ENCODE measurements around the gene SLC16A6.
"Not testable (repeated sequence)": the region's sequence is repeated elsewhere in the genome, so short reads cannot be mapped to it uniquely, and the experiment has no call there.

SLC16A6 gene

GRCh38 chr17:68314916-68315535 lies 24.1 kb upstream of the SLC16A6 start:
- no peak for DNase-seq

DNA sequence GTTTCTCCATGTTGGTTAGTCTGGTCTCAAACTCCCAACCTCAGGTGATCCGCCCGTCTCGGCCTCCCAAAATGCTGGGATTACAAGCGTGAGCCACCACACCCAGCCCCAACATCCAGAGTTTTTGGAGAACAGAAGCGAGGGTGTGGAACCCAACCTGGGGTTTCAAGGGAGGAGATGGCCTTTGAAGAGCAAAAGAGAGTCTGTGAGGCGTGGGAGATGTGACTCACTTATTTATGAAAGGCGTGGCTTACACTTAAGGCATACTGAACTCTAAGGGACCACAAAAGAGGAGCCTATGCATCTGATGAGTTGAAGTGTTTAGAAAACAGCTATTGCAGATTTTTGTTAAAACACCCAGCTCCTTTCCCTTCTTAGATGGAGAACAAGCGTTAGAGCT lies 19.2 kb upstream of the SLC16A6 start:
- no peak for DNase-seq

DNA sequence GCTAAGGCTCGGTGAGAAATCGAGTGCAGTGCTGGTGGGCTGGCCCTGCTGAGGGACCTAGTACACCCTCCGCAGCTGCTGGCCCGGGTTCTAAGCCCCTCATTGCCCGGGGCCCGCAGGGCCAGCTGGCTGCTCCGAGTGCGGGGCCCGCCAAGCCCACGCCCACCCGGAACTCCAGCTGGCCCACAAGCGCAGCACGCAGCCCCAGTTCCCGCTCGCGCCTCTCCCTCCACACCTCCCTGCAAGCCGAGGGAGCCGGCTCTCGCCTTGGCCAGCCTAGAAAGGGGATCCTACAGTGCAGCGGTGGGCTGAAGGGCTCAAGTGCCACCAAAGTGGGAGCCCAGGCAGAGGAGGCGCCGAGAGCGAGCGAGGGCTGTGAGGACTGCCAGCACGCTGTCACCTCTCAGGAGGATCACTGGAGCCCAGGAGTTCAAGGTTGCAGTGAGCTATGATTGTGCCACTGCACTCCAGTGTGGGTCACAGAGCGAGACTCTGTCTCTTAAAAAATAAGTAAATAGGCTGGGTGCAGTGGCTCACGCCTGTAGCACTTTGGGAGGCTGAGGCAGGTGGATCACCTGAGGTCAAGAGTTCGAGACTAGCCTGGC lies 18.2 kb upstream of the SLC16A6 start:
- DNase-seq: not testable (repeated sequence)

GRCh38 chr17:68308486-68308885 lies 17.6 kb upstream of the SLC16A6 start:
- DNase-seq: not testable (repeated sequence)

GRCh38 chr17:68307443-68307842 lies 16.5 kb upstream of the SLC16A6 start:
- no peak for DNase-seq

DNA sequence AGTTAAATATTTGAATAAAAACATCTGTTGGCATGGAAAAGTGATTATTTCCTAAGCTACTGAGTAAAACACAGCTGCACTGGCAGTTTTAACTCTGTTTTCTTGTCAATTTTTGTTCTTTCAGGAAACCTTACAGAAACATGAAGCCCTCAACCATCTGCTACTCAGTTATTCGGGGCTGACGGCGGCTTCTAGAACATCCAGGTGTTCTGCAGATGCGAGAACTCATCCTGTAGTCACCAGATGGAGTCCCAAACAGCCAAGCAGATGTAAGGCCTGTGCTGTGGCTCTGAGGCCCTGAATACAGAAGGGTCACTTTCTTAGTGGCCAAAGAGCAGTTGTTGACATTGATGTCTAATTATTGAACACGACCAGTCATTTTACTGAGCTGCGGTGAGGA lies 15.9 kb upstream of the SLC16A6 start:
- DNase-seq: no peak

DNA sequence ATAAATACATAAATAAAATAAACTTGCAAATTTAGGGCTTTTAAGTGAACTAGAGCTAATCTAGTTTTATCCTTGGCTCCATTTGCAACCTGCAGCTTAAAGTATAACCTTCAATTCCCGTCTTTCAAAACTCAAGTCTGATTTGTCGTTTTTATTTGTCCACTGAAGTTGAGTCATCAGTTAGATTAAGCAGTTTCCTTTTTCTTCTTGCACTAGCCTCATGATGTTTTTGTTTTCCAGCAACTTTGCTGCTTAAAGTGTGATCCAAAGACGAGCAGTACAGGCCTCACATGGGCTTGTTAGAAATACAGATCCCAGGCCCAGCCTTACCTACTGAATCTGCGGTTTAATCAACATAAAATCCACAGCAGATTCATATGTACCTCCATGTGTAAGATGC lies 14.2 kb upstream of the SLC16A6 start:
- DNase-seq: no peak

DNA sequence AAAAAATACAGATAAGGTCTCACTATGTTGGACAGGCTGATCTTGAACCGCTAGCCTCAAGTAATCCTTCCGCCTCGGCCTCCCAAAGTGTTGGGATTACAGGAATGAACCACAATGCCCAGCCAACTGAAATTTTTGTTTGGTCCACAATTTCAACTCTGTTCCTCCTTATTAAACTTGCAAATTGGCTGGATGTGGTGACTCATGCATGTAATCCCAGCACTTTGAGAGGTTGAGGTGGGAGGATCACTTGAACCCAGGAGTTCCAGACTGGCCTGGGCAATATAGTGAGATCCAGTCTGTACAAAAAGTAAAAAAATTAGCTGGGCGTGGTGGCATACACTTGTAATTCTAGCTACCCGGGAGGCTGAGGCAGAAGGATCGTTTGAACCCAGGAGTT lies 13.8 kb upstream of the SLC16A6 start:
- DNase-seq: no peak

- DNase-seq: no peak
Measured at GRCh38 chr17:68302666-68303065, 11.7 kb upstream of the SLC16A6 start.

- no peak for DNase-seq
Measured at GRCh38 chr17:68302066-68302564, 11.2 kb upstream of the SLC16A6 start.

DNA sequence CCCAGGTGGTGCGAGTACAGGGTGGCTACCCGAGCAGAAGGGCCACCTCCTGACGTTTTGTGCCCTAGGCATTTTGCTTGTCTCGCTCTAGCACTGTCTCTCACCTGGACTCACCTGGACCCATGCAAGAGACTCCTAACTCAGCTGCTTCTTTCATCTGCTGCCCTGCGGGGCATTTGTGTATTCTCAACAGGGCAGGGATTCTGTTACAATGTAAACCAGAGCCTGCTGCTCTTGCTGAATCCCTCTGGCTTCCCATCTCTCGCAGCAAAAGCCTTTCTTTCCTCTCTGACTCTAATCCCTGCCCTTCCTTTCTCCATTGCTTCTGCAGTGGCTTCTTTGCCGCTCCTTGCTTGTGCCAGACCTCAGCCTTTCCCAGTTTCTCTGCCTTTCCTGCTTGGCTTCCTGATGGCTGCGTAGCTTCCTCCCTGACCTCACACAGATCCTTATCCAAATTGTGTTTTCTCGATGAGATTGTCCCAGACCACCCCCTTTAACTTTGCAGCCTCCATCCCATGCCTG lies 10.6 kb upstream of the SLC16A6 start:
- no peak for DNase-seq

GRCh38 chr17:68299817-68300216 lies 8.9 kb upstream of the SLC16A6 start:
- DNase-seq: no peak

GRCh38 chr17:68298601-68299000 lies 7.7 kb upstream of the SLC16A6 start:
- no peak for DNase-seq

DNA sequence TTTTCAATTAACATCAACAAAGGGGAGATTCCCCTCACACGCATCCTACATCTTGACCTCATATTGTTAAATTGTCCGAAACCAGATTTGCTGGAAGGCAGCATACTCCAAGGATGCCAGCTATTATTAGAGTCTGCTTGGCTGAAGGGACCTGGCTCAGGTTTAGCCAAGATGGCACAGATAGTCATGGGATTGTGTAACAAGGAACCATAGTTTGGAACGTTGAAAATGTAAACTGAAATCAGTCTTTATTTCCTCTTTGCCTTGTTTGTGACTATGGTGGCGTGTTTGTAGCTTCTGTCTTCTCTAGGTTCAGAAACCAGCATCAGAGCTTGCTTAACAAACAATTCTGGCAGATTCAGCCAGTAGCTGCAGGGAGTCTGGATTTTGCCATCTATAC lies 6.3 kb upstream of the SLC16A6 start:
- no peak for DNase-seq

GRCh38 chr17:68296217-68297191 lies 5.6 kb upstream of the SLC16A6 start:
- no peak for DNase-seq

- no peak for DNase-seq
Measured at GRCh38 chr17:68295086-68295485, 4.2 kb upstream of the SLC16A6 start.

GRCh38 chr17:68294617-68295016 lies 3.7 kb upstream of the SLC16A6 start:
- DNase-seq: no peak

GRCh38 chr17:68294196-68294555 lies 3.2 kb upstream of the SLC16A6 start:
- DNase-seq: peak in 4 of 56 donors; percentile 3 to 43 (median 28)

DNA sequence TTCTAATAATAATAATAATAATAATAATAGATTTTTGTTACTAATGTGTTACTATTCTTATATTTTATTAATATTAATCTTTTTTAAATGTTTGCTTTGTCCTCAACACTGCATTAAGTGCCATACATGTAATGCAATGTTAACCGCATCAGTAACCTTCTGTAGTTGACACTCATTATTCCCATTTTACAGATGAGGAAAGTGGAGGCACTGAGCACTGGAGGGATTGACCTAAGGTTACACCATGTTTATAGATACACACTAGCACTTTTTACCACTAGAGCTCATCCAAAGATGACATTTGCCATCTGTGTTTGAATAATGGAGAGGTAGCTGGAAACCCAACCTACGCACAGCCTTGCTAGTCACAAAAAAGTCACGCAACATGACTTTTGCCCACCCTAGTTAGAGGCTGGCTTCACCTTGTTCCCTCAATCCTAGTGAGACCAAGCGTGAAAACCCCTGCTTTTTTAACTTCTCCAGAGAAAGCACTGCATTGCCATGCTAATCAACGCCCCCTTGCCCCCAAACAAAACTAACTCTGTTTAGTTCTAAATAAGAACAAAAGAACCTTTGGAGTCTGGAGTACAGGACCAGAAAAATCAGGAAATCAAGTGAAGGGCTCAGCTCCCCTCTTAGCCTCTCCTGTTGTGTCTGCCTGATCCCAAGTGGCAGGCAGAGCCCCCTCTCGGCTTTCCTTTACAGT lies 2.7 kb upstream of the SLC16A6 start:
- peak in 1 of 56 donors; percentile 1 for DNase-seq

DNA sequence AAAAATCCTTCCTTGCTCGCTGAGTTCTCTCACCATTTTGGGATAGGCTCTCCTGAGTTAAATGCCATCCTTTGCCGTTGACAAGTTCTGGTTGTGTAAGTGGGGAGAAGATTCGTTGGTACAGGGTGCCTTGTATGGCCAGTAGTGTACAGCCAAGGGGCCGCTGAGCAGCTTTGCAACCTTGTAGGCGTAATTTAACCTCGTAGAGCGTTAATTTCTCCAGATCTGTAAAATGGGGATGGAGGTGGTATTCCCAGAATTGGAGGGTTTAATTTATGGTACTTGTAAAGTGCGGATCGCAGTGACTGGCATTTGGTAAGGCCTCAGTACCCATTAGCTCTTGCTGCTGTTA lies 1.7 kb upstream of the SLC16A6 start:
- DNase-seq: peak in 3 of 56 donors; percentile 42 to 52 (median 44)
